Thoracic aorta (tissue), 2 donors: Measurements from ENCODE around the gene GATAD2B. TPM values are rescaled to one million over a fixed set of nuclear protein-coding genes. Genes with fewer than 3 reads are reported as not detected.

ENCODE experiments used
- ATAC-seq: fragments of 150-250 bp; one replicate; pipeline ENCODE4 v1.8.0; 2017; ENCODE audit warnings: low read depth; ENCODE audit not compliant: insufficient number of reproducible peaks, low FRiP score
- DNase-seq: peaks from one replicate; pipeline ENCODE4 v3.0.0-alpha.2; 2020; ENCODE audit warnings: low spot score
- H3K27ac ChIP-seq, 2 donors: fragments of 200-600 bp; sonication (generic); 1 replicate in 1 of 2; 2 replicates in 1 of 2; pipeline ENCODE4 v1.5.1; 2016; ENCODE audit warnings: mild to moderate bottlenecking in 2 of 2, moderate library complexity in 2 of 2
- H3K27me3 ChIP-seq: fragments of 200-600 bp; sonication (generic); replicated peaks from 2 replicates; pipeline ENCODE4 v1.6.0; 2016; ENCODE audit warnings: mild to moderate bottlenecking; ENCODE audit not compliant: insufficient read depth
- H3K36me3 ChIP-seq: fragments of 200-600 bp; sonication (generic); one replicate; pipeline ENCODE4 v1.5.1; 2016
- H3K4me1 ChIP-seq, 2 donors: fragments of 200-600 bp; sonication (generic); 1 replicate in 1 of 2; 2 replicates in 1 of 2; pipeline versions ENCODE4 v1.5.1 to v1.6.0; 2016; ENCODE audit warnings: low read depth in 2 of 2, mild to moderate bottlenecking in 1 of 2; ENCODE audit not compliant: control insufficient read depth in 1 of 2
- H3K4me3 ChIP-seq: fragments of 200-600 bp; sonication (generic); 2 replicates; pipeline ENCODE4 v1.5.1; 2016; ENCODE audit warnings: mild to moderate bottlenecking
- H3K9me3 ChIP-seq: fragments of 200-600 bp; sonication (generic); 2 replicates; pipeline ENCODE4 v1.5.1; 2016
- CTCF ChIP-seq: fragments of 200-600 bp; sonication (generic); IDR thresholded peaks from one replicate; pipeline ENCODE4 v1.5.1; 2019; ENCODE audit warnings: antibody characterized with exemption
- total RNA-seq, 2 donors: library from RNA; depleted of rRNA; stranded (reverse); fragments of >200 nt; gene quantifications; one replicate each; pipeline versions ENCODE4 v1.1.0 to v1.2.3, GENCODE V29; 2016

The GATAD2B gene
- total RNA-seq, 2 donors from 2014 or later: 22.7 to 31.5 TPM

- no peak for DNase-seq
- Histone ChIP-seq H3K27ac (no peak overlapping the region), H3K4me3 (no peak overlapping the region), H3K9me3 (no peaks in the 10 kb centered on the region), H3K4me1 (peaks cover 8 to 31% of the 10 kb centered on the region in 2 donors), H3K27me3 (no peaks in the 10 kb centered on the region), H3K36me3 (no peaks in the 10 kb centered on the region)
- ATAC-seq: no peak
- TF ChIP-seq CTCF: no peak
These were observed 34.2 kb downstream of the GATAD2B start for GRCh38 chr1:153888533-153888932.

- ATAC-seq: no peak
- Histone ChIP-seq H3K27ac (no peak overlapping the region), H3K9me3 (no peaks in the 10 kb centered on the region), H3K4me3 (no peak overlapping the region), H3K27me3 (no peaks in the 10 kb centered on the region), H3K36me3 (no peaks in the 10 kb centered on the region), H3K4me1 (peaks cover 27 to 53% of the 10 kb centered on the region in 2 donors)
- DNase-seq: no peak
- TF ChIP-seq CTCF: no peak
These were observed 36.6 kb downstream of the GATAD2B start for GRCh38 chr1:153886127-153886526.

GRCh38 chr1:153883223-153883622, 39.5 kb downstream of the GATAD2B start:
- H3K4me1 ChIP-seq: peaks cover 26 to 50% of the 10 kb centered on the region in 2 donors
- H3K27me3 ChIP-seq: no peaks in the 10 kb centered on the region
- H3K9me3 ChIP-seq: no peaks in the 10 kb centered on the region
- no peak overlapping the region for H3K27ac ChIP-seq
- TF ChIP-seq CTCF: no peak
- H3K4me3 ChIP-seq: no peak overlapping the region
- ATAC-seq (no peak), DNase-seq (no peak)
- H3K36me3 ChIP-seq: no peaks in the 10 kb centered on the region

- H3K9me3 ChIP-seq: no peaks in the 10 kb centered on the region
- TF ChIP-seq CTCF: no peak
- no peak for ATAC-seq
- H3K36me3 ChIP-seq: no peaks in the 10 kb centered on the region
- no peak overlapping the region for H3K27ac ChIP-seq
- no peak overlapping the region for H3K4me3 ChIP-seq
- DNase-seq: no peak
- H3K4me1 ChIP-seq: peaks cover 24 to 42% of the 10 kb centered on the region in 2 donors
- no peaks in the 10 kb centered on the region for H3K27me3 ChIP-seq
These were observed 40.4 kb downstream of the GATAD2B start for GRCh38 chr1:153882296-153882912.

- peak overlapping the region; percentile 48 for H3K4me3 ChIP-seq
- no peaks in the 10 kb centered on the region for H3K36me3 ChIP-seq
- H3K27ac ChIP-seq: no peak overlapping the region
- H3K4me1 ChIP-seq: peaks cover 24 to 38% of the 10 kb centered on the region in 2 donors
- ATAC-seq (no peak), DNase-seq (no peak)
- TF ChIP-seq CTCF: no peak
- H3K27me3 ChIP-seq: no peaks in the 10 kb centered on the region
- H3K9me3 ChIP-seq: no peaks in the 10 kb centered on the region
These were observed 41.0 kb downstream of the GATAD2B start for GRCh38 chr1:153881751-153882150.
